NK-92 (cell line): ENCODE data around the gene DEK.
"Not testable (repeated sequence)": the region's sequence is repeated elsewhere in the genome, so short reads cannot be mapped to it uniquely, and the experiment has no call there.

Experiments used
- DNase-seq: peaks from one replicate; lab custom pipeline; 2025; ENCODE audit not compliant: unreplicated experiment; lab: John Stamatoyannopoulos, UW

DEK gene, protein sequence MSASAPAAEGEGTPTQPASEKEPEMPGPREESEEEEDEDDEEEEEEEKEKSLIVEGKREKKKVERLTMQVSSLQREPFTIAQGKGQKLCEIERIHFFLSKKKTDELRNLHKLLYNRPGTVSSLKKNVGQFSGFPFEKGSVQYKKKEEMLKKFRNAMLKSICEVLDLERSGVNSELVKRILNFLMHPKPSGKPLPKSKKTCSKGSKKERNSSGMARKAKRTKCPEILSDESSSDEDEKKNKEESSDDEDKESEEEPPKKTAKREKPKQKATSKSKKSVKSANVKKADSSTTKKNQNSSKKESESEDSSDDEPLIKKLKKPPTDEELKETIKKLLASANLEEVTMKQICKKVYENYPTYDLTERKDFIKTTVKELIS

DNA sequence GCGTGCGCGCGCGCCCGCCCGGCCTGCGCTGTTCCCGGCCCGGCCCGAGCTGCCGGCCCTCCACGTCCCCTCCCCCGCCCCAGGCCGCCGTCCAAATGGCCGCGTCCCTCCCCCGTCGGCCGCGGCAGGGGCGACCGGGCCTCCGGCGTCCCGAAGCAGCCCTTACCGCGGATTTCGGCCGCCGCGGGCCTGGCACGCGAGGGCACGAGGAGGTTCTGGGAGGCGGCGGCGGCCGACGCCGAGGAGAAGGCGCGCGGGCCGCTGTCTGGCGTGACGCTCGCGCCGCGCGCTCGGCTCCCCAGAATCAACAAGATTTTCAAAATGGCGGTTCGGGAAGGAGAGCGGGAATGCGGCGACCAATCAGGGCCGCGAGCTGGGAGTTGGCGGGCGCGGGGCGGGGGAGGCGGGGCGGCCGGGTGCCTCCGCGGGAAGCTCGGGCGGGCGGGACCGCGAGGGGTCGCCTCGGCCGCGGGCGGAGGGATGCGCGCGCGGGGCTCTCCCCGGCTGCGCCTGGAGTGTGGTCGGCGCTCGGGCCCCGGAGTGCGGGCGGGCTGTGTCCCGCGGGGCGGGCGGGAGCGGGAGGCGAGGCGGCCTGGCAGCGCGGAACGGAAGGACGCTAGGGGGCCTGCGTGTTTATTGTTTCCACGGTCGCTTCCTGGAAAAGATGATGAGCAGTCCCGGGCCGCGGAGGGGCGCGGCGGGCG is at the start of gene DEK:
Gene DEK (minus strand): TSS at position 312 of the 704 bp plus-strand sequence. CDS start 543 bp downstream, outside the sequence.
- no peak for DNase-seq

DNA sequence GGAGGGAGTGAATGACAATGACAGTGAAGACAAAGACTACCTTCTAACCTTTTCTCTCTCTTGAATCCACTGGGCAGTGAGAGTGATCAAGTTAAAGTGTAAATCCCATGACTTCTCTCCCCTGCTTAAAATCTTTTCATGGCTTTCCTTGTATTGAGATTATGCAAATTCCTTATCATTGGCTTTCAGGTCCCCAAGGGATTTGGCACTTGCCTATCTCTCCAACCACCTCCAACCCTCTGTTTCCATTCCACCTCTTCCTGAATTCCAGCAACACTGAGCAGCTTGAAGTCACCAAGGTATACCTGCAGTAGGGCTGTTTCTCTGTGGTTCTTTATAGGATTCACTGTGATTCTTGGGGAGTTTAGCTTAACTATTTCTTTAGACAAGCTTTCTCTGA is 48.0 kb upstream of the DEK start:
- DNase-seq: no peak

DNA sequence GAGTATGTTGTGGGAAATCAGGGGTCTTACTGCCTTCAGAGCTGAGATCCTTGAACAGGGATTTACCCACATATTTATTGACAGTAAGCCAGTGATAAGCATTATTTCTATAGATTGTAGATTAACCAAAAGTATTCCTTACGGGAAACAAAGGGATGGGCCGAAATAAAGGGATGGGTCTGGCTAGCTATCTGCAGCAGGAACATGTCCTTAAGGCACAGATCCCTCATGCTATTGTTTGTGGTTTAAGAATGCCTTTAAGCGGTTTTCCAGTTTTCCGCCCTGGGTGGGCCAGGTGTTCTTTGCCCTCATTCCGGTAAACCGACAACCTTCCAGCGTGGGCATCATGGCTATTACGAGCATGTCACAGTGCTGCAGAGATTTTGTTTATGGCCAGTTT is 45.7 kb upstream of the DEK start:
- DNase-seq: not testable (repeated sequence)

DNA sequence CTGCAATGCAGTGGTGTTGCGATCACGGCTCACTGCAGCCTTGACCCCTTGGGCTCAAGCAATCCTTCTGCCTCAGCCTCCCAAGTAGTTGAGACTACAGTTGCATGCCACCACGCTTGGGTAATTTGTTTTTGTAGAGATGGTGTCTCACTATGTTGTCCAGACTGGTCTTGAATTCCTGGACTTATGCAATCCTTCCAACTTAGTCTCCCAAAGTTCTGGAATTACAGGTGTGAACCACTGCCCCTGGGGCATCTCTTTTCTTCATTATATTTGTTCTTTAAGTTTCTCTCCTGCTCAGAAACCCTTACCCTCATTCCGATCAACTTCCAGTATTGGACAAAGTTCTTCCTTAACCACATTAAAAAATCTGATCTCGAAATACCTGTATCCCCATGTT is 44.7 kb upstream of the DEK start:
- no peak for DNase-seq

DNA sequence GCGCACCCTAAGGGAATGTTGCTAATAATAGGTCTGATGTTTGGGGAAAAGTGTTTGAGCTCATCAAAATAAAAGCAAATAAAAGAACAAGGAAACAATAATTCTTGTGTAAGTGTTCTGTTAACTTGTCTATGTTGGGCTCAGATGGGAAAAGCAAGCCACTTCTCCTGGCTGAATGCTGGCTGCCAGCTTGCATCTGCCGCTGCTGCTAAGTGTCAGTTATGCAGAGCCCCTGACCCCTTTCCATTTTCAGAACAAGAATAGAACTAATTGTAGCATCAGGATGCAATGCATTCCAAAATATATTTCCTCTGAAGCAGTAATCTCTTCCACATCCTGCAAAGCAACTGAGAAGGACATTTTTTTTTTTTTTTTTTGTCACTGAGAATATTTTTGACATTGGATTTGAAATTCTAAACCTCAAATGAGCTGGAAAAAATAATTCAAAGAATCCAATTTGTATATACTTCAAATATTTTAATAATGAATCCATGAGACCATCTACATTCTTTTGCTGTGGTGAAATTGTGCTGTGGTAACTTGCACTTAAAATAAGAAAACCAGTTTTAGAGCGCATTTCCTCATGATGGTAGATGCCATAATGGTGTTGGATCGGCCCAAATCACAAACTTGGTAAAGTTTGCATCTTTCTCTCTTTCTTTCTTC is 43.9 kb upstream of the DEK start:
- DNase-seq: no peak

- no peak for DNase-seq
These were observed 42.6 kb upstream of the DEK start for GRCh38 chr6:18306977-18307376.

DNA sequence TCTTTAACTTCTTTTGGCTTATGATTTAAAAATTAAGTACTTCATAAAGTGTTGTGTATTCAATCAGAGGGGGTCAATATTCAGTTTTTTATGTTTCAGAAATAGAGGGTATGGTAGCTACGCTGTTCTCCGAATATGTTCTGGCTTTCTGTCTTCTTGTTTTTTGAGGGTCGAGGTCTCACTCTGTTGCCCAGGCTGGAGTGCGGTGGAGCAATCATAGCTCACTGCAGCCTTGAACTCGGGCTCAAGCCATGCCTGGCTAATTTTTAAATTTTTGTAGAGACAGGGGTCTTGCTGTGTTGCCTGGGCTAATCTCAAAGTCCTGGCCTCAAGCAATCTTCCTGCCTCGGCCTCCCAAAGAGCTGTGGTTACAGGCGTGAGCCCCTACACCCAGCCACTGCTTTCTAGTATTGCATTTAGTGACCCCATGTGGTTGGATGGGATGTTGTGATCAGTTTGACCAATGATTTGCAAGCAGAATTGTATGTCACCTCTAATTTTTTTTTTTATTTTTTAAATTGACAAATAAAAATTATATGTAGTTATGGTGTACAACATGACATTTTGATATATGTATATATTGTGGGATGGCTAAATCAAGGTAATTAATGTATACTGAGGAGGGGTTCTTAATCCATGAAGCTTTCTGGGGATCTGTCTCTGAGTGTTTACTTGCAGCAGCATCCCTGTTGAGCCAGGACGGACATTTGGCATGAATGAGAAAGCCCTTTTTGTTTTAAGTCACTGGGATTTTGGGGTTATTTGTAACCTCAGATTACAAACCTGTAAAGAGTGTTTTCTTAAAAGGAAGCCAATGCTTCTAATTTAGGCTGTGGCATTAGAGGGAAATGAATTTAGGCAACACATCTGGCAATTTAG is 38.5 kb upstream of the DEK start:
- no peak for DNase-seq

GRCh38 chr6:18293076-18293904 is 29.0 kb upstream of the DEK start:
- DNase-seq: no peak

DNA sequence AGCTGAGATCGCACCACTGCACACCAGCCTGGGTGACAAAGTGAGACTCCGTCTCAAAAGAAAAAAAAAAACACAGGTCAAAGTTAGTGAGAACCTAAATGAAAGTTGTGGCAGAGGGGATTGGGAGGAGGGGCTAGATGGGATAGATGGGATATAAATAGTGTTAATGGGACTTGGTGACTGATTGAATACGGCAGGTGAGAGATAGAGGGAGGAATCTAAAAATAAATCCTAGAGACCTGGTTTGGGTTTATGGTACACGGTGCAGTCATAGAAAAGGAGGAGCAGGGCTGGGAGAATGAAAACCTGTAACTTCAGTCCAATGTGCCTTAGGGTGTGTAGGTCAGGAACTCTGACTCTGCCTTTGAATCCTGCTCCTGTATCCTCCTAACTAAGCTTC is 25.0 kb upstream of the DEK start:
- no peak for DNase-seq

GRCh38 chr6:18284261-18284660 is 19.9 kb upstream of the DEK start:
- no peak for DNase-seq

- DNase-seq: no peak
These were observed 17.2 kb upstream of the DEK start for GRCh38 chr6:18281564-18281963.

DNA sequence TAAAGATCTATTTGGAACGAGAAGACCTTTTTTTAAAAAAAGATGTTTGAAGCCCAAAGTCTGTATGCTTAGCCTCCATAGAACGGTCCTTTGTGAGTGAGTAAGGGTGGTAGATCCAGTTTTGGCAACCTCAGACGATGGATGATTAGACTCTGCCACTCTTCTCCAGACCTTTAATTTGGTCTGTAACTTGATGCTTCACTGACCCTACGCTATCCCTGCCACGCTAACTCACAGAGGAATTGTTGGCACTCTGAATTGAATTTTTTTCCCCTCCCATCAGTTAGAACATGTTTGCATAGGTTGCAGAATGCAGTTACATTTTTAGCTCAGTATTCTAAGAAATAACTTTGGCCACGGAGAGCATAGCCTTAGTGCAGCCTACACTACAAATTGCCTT is 15.8 kb upstream of the DEK start:
- DNase-seq: no peak

GRCh38 chr6:18279422-18279821 is 15.1 kb upstream of the DEK start:
- no peak for DNase-seq

DNA sequence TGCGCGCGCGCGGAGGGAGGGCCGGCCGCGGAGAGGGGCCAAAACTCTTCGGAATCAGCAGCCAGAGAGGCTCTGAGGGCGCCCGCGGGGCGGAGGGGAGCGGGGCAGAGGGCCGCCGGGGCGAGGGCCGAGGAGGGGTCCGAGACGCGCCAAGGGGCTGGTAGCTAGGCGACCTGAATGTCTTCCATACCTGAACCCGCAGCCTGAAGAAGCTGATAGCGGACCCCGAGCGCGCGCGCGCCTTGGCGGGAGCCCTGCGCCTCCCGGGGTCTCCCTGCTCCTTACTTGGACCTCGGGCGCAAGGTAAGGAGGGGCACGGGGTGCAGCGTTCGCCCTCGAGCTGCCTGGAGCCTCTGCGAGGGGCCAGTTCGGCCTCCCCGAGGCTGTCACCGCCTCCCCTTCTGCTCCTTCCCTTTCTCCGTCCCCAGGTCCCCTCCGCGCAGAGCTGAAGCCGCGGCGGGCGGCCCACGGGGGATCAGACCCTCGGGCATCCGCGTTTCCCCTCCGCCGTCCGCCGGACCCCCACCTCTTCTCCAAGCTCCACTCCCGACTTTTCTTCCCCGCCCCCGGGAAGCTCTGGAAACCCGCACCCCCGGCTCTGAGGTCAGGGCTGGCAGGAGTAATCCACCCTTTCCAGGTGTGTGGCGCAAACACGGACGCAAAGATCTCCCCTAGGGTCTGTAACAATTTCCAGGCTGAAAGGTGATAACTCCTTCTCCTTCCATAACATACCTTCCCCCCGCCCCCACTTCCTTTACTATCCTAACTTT is 13.1 kb upstream of the DEK start:
- DNase-seq: no peak

DNA sequence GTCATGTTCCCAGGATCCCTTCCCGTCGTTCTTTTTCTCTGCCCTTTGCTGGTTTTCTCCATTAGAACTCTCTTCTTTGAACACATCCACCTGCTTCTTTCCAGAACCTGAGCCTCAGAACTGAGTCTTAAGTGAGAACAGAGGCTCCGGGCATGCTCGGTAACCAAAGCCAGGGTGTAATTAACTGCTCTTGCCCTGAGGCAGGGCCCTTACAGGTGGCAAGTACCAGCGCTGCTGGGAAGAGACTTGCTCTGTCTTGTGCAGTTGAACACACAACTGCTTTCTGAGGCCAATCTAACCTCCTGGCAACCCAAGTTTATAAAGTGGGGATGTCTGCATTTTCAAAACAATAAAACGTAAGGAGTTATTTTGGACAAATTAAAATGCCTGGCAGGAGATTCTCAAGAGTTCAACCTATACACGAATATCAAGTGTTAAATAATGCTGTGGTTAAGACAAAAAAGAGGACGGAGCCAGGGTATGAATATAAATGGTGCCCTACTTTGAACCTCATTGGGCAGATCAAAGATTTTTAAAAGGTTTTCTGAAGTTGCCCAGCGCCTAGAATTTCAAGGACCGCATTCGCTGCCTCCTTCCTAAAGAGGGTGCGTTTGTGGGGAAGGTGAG is 12.4 kb upstream of the DEK start:
- DNase-seq: no peak

GRCh38 chr6:18270216-18270615 is 5.9 kb upstream of the DEK start:
- no peak for DNase-seq

DNA sequence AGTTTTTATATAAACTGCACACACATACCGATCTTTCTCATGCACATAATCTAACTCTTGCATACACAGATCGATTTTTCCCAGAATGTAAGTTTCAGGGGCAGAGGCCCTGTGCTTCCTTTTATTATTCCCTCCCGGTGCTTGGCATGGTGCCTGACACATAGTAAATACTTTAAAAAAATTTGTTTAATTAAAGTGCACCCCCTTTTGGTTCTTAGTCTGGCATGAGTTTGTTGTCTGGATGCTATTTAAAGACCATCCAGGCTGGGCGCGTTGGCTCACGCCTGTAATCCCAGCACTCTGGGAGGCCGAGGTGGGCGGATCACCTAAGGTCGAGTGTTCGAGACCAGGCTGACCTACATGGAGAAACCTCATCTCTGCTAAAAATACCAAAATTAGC is 5.4 kb upstream of the DEK start:
- DNase-seq: no peak

GRCh38 chr6:18269253-18269652 is 4.9 kb upstream of the DEK start:
- DNase-seq: no peak

GRCh38 chr6:18268066-18268465 is 3.7 kb upstream of the DEK start:
- no peak for DNase-seq
